Kidney (tissue), 14 donors: ENCODE measurements around the gene GSN. TPM values are rescaled to one million over a fixed set of nuclear protein-coding genes. Genes with fewer than 3 reads are reported as not detected.

Source experiments
- DNase-seq, 5 donors: peaks; one replicate each; pipeline ENCODE4 v3.0.0-alpha.2; 2013 to 2020
- FAIRE-seq: peaks from 2 replicates; lab custom pipeline; 2012; peaks lifted over from hg19 to GRCh38; lab: Jason Lieb, UNC
- H3K27ac ChIP-seq, 2 donors: one replicate each; pipeline ENCODE4 v1.7.0; 2013; ENCODE audit warnings: low read depth in 2 of 2, low read length in 2 of 2, inconsistent platforms in 1 of 2
- H3K27me3 ChIP-seq: one replicate; pipeline ENCODE4 v1.7.1; 2013; ENCODE audit warnings: low read length, inconsistent platforms; ENCODE audit not compliant: control insufficient read depth, insufficient read depth
- H3K36me3 ChIP-seq, 3 donors: one replicate each; pipeline versions ENCODE4 v1.7.0 to v1.7.1; 2013; ENCODE audit warnings: low read length in 3 of 3, control low read depth in 1 of 3, inconsistent platforms in 1 of 3; ENCODE audit not compliant: insufficient read depth in 3 of 3, control insufficient read depth in 2 of 3
- H3K4me1 ChIP-seq, 3 donors: one replicate each; pipeline versions ENCODE4 v1.7.0 to v1.7.1; 2013; ENCODE audit warnings: low read length in 3 of 3, inconsistent platforms in 1 of 3, low read depth in 1 of 3; ENCODE audit not compliant: control insufficient read depth in 2 of 3, insufficient read depth in 2 of 3
- H3K4me3 ChIP-seq, 3 donors: one replicate each; pipeline versions ENCODE4 v1.7.0 to v1.8.1; 2013; ENCODE audit warnings: low read length in 3 of 3, control low read depth in 1 of 3, inconsistent platforms in 1 of 3
- H3K9ac ChIP-seq, 3 donors: one replicate each; pipeline versions ENCODE4 v1.7.0 to v1.7.1; 2013; ENCODE audit warnings: low read length in 3 of 3, control low read depth in 1 of 3, inconsistent platforms in 1 of 3
- H3K9me3 ChIP-seq, 3 donors: one replicate each; pipeline versions ENCODE4 v1.7.0 to v1.7.1; 2013; ENCODE audit warnings: low read length in 3 of 3, control low read depth in 1 of 3, inconsistent platforms in 1 of 3; ENCODE audit not compliant: control insufficient read depth in 2 of 3, insufficient read depth in 1 of 3
- intact Hi-C: fragments of 100-400 bp; cut with DNase I; formaldehyde crosslinking; loops from one replicate; pipeline ENCODE4 v1.11.1; 2022
- polyA plus RNA-seq: library from polyadenylated mRNA; stranded (reverse); fragments of 350-450 nt; fragmentation: Illumina TruSeq; extraction: RNeasy Lipid Tissue Mini Kit (QIAGEN cat#74804); gene quantifications from one replicate; pipeline ENCODE4 v1.2.3, GENCODE V29; 2014; ENCODE audit warnings: low read depth, low replicate concordance; ENCODE audit not compliant: insufficient read depth
- total RNA-seq: library from RNA; stranded (reverse); fragmentation: NEBNext Ultra II Directional; extraction: Animal tissue kit (Norgen Biotek cat#: 25700); gene quantifications from one replicate; pipeline ENCODE4 v1.2.1, GENCODE V29; 2021
- TF ChIP-seq, protein P1 (sequence below): IDR thresholded peaks from 3 replicates; pipeline ENCODE4 v1.5.1; 2012; ENCODE audit warnings: mild to moderate bottlenecking, moderate library complexity, borderline replicate concordance; ENCODE audit not compliant: insufficient read depth; ENCODE audit errors: extremely low read depth
- donor health status: control.
- donor health status: control.
- donor health status: control.
- donor health status: control.
- donor health status: control.
- donor health status: DM: yes; HTN: yes; CAD: no.
- donor health status: Normal renal cell carcinoma (clear cell type).

Gene GSN
- total and polyA plus RNA-seq, 2 donors from 2014 or later, result 235 to 511 TPM

DNA sequence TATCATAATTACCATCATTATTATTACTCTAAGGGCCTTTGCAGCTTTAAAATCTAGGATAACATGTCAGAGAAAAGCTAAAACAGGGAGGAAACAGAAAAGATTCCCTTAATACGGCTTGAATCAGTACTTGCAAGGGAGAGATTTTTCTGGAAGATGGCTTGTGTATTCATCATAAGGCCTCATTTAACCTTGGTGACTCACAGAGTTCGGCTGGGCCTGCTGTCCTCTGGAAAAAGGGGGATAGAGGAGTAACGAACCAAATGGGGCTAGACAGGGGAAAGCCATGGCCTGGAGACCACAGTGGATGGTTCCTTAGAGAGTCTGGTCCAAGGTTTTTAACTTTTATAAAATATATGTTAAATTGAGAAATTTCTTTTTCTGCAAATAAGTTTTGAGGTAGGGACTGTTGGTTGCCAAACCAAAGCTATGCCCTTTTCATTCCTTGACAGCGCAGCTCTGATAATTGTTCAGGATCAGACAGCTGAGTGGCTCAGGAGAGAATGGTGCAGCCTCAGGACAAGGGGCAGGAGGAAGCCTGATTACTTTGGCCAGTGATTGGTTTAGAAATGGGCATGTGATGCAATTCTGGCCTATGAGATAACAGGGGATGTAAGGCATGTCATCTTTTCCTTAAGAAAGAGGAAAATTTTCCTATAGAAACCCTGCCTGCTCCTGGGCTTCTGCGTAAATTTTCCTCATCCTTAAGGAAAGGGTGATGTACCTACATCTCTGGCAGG is 25.6 kb upstream of the GSN start:
- no peak overlapping the region for H3K27ac ChIP-seq
- no peak for FAIRE-seq
- H3K9ac ChIP-seq, result no peak overlapping the region

GRCh38 chr9:121242959-121243346 is 25.0 kb upstream of the GSN start:
- Histone ChIP-seq H3K4me3 (no peak overlapping the region), H3K9me3 (peaks cover 0 to 10% (median 0%) of the 10 kb centered on the region in 3 donors), H3K9ac (no peak overlapping the region), H3K36me3 (no peaks in the 10 kb centered on the region), H3K4me1 (no peaks in the 10 kb centered on the region), H3K27ac (no peak overlapping the region), H3K27me3 (no peaks in the 10 kb centered on the region)
- intact Hi-C loops, result no loop called here
- no peak for DNase-seq
- TF ChIP-seq, protein P1, sequence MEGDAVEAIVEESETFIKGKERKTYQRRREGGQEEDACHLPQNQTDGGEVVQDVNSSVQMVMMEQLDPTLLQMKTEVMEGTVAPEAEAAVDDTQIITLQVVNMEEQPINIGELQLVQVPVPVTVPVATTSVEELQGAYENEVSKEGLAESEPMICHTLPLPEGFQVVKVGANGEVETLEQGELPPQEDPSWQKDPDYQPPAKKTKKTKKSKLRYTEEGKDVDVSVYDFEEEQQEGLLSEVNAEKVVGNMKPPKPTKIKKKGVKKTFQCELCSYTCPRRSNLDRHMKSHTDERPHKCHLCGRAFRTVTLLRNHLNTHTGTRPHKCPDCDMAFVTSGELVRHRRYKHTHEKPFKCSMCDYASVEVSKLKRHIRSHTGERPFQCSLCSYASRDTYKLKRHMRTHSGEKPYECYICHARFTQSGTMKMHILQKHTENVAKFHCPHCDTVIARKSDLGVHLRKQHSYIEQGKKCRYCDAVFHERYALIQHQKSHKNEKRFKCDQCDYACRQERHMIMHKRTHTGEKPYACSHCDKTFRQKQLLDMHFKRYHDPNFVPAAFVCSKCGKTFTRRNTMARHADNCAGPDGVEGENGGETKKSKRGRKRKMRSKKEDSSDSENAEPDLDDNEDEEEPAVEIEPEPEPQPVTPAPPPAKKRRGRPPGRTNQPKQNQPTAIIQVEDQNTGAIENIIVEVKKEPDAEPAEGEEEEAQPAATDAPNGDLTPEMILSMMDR, result no peak
- FAIRE-seq, result no peak

More for the DNA sequence above, 25.6 kb upstream of the GSN start:
- no peaks in the 10 kb centered on the region for H3K36me3 ChIP-seq
- DNase-seq, result no peak
- H3K9me3 ChIP-seq, result peaks cover 0 to 10% (median 0%) of the 10 kb centered on the region in 3 donors
- H3K4me3 ChIP-seq, result no peak overlapping the region
- TF ChIP-seq, protein P1, result no peak
- no peaks in the 10 kb centered on the region for H3K4me1 ChIP-seq
- H3K27me3 ChIP-seq, result no peaks in the 10 kb centered on the region
- intact Hi-C loops, result no loop called here

- no peak overlapping the region for H3K27ac ChIP-seq
- H3K4me3 ChIP-seq, result no peak overlapping the region
- TF ChIP-seq, protein P1, result no peak
- H3K9ac ChIP-seq, result no peak overlapping the region
- intact Hi-C loops, result no loop called here
- peaks cover 0 to 10% (median 0%) of the 10 kb centered on the region in 3 donors for H3K9me3 ChIP-seq
- no peak for FAIRE-seq
- no peaks in the 10 kb centered on the region for H3K36me3 ChIP-seq
- no peak for DNase-seq
- H3K27me3 ChIP-seq, result no peaks in the 10 kb centered on the region
- no peaks in the 10 kb centered on the region for H3K4me1 ChIP-seq
Measured at GRCh38 chr9:121246821-121247561, 21.0 kb upstream of the GSN start.
